GM08714 (cell line): ENCODE data around the gene ZFP37.
"Not testable (repeated sequence)": the region's sequence is repeated elsewhere in the genome, so short reads cannot be mapped to it uniquely, and the experiment has no call there.

Experiments
- H3K4me3 ChIP-seq: fragments of 200-500 bp; sonication (Bioruptor generic); 2 replicates; pipeline ENCODE4 v1.5.1; 2014; ENCODE audit warnings: mild to moderate bottlenecking, low read length, inconsistent platforms
- ZNF274 ChIP-seq: IDR thresholded peaks from 2 replicates; pipeline ENCODE4 v1.6.1; 2012; ENCODE audit warnings: mild to moderate bottlenecking, low read depth, low read length

The ZFP37 gene

DNA sequence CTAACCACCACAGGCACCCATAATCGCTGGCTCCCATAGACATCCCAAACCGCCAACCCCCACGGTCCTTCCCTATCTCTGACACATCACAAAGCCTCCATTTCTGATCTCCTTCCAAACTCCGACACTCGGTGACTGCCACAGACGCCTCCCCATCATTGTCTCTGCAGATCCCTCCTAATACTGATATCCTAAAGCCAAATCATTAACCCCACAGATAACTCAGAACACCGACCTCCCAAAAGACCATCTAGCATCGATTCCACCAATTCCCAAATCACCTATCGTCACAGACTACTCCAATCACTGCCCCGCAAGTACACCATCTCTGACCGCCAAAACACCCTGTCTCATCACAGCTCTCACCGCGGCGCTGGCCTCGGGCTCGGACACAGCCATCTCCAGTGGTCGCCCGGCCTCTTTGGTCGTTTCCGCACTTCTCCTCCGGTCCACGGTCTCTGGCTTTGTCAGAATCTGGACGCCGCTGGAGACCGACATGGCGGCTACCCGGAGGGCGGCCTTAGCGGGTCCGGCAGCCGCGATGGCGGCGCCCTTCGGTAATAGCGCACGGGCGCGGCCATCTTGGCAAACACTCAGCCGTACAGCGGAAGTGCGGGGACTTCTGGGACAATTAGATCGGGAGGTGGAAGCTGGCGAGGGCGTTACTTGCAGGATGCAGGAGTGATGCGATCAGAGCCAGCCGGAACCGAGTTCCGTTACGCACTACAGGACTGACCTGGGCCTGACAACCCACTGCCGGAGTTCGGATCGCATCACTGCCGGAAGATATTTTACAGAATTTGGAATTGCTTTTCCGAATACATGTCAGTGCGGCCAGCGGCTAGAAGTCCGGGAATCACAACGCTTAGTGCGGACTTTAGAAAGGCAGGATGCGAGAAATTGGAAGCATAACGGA is at the start of gene ZFP37:
ZFP37 (minus strand) TSS at position 534 of the 916 bp plus-strand sequence; CDS start at position 498, 36 bp downstream.
- peak within 1 kb of the TSS; percentile 72 for H3K4me3 ChIP-seq

DNA sequence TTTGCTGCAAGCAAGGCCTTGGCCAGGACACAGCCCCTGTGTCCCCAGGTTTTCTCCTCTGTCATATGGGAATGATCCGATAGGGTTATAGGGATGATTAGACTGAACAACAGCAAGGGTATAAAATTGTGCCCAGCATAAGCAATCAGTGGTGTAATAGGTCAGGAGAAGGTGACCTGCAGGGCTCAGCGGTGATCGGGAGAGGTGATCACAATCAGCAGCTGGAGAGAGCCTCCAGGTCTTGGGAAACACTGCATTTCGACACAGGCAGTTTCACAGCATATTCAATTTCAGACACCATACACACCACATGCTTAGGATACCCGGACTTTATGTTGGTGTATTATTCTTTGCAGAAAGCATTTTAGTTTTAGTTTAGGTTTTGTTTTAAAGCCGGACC is 48.8 kb upstream of the ZFP37 start:
- H3K4me3 ChIP-seq, result not testable (repeated sequence)

More for the DNA sequence above, at the start of gene ZFP37:
- TF ChIP-seq ZNF274, result no peak

DNA sequence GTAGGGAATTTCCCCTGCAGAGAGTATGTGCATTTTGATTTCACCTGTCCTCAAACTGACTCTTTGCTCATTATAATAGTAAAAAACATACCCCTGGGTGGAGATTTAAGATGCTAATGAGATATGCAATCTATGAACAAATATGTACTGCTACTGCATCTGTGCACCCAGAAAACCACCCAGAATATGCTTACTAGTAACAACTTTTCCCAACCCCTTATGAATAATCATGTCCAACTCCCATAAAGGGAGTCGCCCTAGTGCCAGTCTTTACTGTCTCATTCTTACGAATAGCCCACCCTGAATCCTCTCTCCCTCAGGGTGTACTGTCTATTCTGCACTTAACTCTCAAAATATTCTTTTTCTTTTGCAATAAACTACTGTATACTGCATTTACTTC is 39.0 kb upstream of the ZFP37 start:
- no peak overlapping the region for H3K4me3 ChIP-seq
- no peak for TF ChIP-seq ZNF274

DNA sequence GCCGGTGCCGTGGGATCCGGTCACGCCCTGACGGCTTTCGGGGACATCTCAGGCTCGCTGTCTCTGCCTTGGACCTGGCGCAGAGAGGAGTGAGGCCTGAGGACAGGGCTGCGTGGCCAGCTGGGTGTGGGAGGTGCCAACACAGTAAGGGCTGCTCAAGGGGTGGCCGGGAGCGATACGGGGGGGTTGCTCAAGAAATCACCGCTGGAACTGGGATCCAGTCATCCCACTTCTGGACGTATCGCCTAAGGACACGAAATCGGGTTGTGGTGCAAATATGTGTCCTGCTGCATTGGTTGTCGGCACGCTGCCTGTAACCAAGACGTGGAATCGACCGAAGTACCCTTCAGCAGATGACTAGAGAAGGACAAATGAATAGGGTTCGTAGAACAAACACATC is 33.4 kb upstream of the ZFP37 start:
- H3K4me3 ChIP-seq, result not testable (repeated sequence)

DNA sequence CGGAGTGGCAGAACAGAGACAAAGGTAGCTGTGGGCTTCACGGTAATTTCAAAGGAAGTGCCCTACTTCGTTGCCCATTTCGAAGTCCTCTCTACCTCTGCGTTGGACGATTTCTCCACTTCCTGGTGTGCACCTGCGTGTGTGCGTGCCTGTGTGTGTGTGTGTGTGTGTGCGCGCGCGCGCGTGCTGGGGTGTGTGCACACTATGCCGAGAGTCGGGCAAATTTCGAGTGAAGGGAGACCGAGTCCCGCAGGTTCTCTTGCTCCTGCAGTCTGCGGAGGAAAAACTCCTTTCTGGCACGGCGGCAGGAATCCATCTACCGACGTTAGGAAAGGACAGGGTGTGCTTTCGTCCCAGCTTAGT is 32.6 kb upstream of the ZFP37 start:
- H3K4me3 ChIP-seq, result not testable (repeated sequence)

DNA sequence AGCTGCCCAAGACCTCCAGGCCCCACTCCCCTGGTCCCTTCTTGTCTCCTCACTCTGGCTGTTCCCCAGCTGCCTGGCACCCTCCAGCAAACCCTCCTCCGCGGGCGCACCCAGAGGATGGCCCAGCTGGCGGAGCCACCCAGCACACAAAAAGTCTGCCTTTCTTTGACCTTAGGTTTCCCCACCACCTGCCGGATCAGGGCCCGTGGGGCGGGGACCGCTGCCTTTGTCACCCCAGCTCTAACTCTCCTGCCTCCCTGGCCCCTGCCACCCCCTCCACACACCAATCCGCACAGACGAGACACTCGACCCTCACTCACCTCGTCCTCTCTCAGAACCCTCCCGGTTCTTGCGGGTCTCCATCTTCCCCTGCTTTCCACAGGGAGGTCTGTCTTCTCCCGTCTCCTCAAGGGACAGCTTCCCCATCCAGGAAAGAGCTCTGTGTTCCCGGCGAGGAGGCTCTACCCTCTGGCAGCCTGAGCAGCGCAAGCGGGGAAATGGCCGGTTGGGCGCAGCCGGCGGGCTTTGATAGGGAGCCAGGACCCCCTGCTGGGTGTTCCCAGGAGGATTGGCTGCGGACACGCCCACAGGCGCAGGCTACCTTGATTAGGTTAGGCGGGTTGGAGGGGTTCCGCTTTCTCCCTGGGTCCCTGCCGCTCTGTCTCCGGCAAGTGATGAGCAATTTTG is 32.1 kb upstream of the ZFP37 start:
- H3K4me3 ChIP-seq, result not testable (repeated sequence)

DNA sequence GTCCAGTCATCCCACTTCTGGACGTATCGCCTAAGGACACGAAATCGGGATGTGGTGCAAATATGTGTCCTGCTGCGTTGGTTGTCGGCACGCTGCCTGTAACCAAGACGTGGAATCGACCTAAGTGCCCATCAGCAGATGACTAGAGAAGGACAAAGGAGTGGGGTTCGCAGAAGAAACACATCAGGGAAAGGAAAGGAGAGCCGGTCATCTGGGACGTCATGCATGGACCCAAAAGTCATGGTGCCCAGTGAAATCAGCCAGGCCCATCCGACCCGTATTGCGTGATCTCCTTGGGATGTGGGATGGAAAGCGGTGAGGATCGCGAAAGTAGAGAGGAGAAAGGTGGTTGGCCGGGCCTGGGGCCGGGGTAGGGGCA is 6.4 kb upstream of the ZFP37 start:
- H3K4me3 ChIP-seq, result not testable (repeated sequence)

DNA sequence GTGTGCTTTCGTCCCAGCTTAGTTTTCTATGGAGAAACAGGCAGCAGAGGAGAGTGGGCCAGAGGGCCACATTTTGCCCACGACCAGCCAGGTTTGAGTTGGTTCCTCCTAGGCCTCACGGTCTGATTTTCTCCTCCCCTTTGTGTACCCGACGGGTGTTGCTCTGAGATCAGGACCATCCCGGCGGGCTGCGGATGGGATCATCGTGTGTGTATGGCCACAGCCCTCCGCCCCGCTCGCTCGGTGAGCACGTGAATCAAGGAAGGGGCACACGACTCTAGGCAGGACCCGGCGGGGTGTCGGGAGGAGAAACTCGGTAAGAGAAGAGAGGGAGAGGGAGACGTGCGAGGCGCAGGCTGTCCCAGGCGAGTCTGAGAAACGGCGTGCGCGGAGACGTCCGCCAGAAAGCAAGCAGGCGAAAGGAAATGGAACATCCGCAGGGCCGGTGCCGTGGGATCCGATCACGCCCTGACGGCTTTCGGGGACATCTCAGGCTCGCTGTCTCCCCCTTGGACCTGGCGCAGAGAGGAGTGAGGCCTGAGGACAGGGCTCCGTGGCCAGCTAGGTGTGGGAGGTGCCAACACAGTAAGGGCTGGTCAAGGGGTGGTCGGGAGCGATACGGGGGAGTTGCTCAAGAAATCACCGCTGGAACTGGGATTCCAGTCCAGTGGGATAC is 5.9 kb upstream of the ZFP37 start:
- not testable (repeated sequence) for H3K4me3 ChIP-seq

DNA sequence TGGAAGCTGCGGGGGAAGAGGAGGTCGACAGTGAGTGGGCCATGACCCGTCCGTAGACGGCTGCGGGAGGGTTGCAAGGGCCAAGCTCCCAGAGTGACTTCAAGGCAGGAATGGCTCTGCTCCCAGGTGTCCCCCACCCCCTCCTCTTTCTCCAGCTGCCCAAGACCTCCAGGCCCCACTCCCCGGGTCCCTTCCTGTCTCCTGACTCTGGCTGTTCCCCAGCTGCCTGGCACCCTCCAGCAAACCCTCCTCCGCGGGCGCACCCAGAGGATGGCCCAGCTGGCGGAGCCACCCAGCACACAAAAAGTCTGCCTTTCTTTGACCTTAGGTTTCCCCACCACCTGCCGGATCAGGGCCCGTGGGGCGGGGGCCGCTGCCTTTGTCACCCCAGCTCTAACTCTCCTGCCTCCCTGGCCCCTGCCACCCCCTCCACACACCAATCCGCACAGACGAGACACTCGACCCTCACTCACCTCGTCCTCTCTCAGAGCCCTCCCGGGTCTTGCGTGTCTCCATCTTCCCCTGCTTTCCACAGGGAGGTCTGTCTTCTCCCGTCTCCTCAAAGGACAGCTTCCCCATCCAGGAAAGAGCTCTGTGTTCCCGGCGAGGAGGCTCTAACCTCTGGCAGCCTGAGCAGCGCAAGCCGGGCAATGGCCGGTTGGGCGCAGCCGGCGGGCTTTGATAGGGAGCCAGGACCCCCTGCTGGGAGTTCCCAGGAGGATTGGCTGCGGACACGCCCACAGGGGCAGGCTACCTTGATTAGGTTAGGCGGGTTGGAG is 4.7 kb upstream of the ZFP37 start:
- H3K4me3 ChIP-seq, result not testable (repeated sequence)

DNA sequence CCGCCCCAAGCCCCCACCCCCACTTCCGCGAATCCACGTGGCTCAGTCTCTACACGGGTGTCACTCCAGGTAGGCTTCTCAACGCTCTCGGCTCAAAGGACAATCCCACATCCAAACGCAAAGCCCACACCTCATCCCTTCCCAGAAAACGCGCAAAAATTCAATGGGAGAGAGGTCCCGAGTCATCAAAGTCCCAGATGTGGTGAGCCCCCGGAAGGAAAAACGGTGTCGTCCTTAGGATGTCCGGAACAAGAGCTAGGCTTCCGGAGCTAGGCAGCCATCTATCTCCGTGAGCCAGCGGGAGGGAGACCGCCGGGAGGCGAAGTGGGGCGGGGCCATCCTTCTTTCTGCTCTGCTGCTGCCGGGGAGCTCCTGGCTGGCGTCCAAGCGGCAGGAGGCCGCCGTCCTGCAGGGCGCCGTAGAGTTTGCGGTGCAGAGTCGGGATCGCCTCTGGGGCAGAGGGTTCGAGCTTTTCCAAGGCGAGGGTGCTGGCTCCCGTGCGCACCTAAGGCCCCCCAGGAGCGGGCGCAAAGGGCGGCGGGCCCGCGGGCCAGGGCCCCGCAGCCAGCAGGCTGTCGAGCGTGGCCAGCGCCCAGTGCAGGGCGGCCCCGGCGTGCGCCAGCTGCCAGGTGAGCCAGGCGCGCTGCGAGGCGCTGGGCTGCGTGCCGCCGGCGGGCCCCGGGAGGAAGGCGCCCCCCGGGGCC is 3.2 kb upstream of the ZFP37 start:
- not testable (repeated sequence) for H3K4me3 ChIP-seq

DNA sequence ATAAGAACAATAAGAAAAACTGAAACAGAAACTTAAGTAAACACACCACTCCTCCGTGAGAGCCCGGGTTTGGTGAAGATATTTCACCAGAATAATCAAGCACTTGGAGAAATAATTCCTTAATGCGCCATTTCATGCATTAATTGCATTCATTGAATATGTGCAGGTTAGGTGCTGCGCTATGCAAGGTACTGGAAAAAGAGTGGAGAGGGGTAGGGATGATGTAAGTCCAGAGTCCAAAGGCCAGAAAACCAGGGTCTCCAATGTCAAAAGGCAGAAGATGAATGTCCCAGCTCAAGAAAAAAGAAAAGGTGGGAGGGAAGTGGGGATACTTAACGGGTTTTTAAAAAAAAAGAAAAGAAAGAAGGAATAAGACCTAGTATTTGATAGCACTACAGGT is 669 bp upstream of the ZFP37 start:
- TF ChIP-seq ZNF274, result no peak
- peak overlapping the region; percentile 72 for H3K4me3 ChIP-seq

DNA sequence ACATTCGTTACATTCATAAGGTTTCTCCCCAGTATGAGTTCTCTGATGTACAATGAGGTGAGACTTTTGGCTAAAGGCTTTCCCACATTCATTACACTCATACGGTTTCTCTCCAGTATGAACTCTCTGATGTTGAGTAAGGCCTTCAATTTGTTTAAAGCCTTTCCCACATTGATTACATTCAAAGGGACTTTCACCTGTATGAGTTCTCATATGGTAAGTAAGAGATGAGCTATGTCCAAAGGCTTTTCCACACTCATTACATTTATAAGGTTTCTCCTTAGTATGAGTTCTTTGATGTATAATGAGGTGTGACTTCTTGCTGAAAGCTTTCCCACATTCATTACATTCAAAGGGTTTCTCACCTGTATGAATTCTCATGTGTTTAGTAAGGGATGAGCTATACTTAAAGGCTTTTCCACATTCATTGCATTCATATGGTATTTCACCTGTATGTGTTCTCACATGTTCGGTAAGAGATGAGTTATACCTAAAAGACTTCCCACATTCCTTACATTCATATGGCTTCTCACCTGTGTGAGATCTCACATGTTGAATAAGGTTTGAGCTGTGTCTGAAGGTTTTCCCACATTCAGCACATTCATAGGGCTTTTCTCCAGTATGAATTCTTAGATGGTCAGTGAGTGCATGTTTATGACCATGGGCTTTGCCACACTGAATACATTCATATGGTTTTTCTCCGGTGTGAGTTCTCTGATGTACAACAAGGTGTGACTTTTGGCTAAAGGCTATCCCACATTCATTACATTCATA is 13.5 kb downstream of the ZFP37 start:
- H3K4me3 ChIP-seq, result no peak overlapping the region
- TF ChIP-seq ZNF274, result peak; percentile 78

DNA sequence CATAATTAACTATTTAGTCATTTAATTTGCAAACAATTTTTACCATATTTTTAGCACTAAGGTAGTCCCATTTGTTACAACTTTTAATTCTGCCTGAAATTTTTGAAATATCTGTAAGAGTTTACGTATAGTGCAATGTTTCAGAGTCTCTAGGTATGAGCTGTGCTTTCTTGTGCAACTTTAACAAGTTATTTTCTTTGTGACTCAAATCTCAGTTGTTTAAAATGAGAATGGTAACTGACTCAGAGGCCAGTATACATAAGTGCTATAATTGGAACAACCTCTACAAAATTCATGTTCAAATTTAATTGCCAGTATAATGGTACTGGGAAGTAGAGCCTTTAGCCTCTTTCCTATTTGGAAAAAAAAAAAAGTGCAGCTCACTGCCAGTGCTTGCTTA is 30.3 kb downstream of the ZFP37 start:
- no peak for TF ChIP-seq ZNF274
- no peak overlapping the region for H3K4me3 ChIP-seq

DNA sequence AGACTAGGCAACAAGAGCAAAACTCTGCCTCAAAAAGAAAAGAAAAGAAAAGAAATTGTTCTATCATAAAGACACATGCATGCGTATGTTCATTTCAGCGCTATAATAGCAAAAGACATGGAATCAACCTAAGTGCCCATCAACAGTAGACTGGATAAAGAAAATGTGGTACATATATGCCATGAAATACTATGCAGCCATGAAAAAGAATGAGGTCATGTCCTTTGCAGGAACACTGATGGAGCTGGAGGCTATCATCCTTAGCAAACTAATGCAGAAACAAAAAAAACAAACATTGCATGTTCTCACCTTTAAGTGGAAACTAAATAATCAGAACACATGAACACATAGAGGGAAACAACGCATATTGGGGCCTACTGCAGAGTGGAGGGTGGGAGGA is 38.3 kb downstream of the ZFP37 start:
- TF ChIP-seq ZNF274, result no peak
- no peak overlapping the region for H3K4me3 ChIP-seq
